Uterus (tissue), 2 donors: ENCODE measurements around the gene TXNRD2.

ENCODE experiments used
- CTCF ChIP-seq, 4 experiments: fragments of 200-600 bp in 2 of 4; fragments of 450-650 bp in 2 of 4; sonication (generic) in 2 of 4; IDR thresholded peaks; one replicate each; pipeline ENCODE4 v1.5.1; 2016 to 2019; ENCODE audit warnings: antibody characterized with exemption in 4 of 4, mild to moderate bottlenecking in 2 of 4, moderate library complexity in 1 of 4
- POLR2A ChIP-seq, 2 donors: fragments of 450-650 bp; IDR thresholded peaks; one replicate each; pipeline ENCODE4 v1.6.1; 2016; ENCODE audit warnings: antibody characterized with exemption in 2 of 2, mild to moderate bottlenecking in 1 of 2, moderate library complexity in 1 of 2

GRCh38 chr22:19943082-19944026 is 1.7 kb upstream of the TXNRD2 start:
- TF ChIP-seq CTCF (IDR thresholded peaks at IDR 0.05) (no peak), POLR2A (IDR thresholded peaks at IDR 0.05) (peak in 1 of 2 donors; percentile 39)
